SK-N-SH treated with all-trans-retinoic acid at 6 μM for 48 hours (cell line): ENCODE data around the gene PFDN2.

Experiments
- ATAC-seq: fragments of 200-7000 bp; cut with Tn5 transposase; 3 replicates; pipeline ENCODE4 v1.9.1; 2020; ENCODE audit warnings: mild to moderate bottlenecking, moderate library complexity
- ARNTL ChIP-seq: fragments of 450-650 bp; formaldehyde crosslinking; IDR thresholded peaks from 2 replicates; pipeline ENCODE4 v1.5.0; 2020; ENCODE audit warnings: low read depth, mild to moderate bottlenecking, moderate library complexity, borderline replicate concordance
- BACH2 ChIP-seq: fragments of 250-450 bp; sonication (Bioruptor Pico); IDR thresholded peaks from 2 replicates; pipeline ENCODE4 v1.9.0; 2021; ENCODE audit warnings: mild to moderate bottlenecking, borderline replicate concordance
- CREB5 ChIP-seq: fragments of 250-450 bp; sonication (Bioruptor Pico); IDR thresholded peaks from 2 replicates; pipeline ENCODE4 v1.5.1; 2020; ENCODE audit warnings: low read depth, mild to moderate bottlenecking, moderate library complexity
- CSDC2 ChIP-seq: fragments of 250-450 bp; sonication (Bioruptor Pico); IDR thresholded peaks from 2 replicates; pipeline ENCODE4 v1.5.0; 2020; ENCODE audit warnings: mild to moderate bottlenecking, moderate library complexity
- ESRRG ChIP-seq: fragments of 250-450 bp; sonication (Bioruptor Pico); IDR thresholded peaks from 2 replicates; pipeline ENCODE4 v1.6.1; 2021; ENCODE audit warnings: mild to moderate bottlenecking
- GLIS3 ChIP-seq: fragments of 250-450 bp; sonication (Bioruptor Pico); IDR thresholded peaks from 2 replicates; pipeline ENCODE4 v1.5.0; 2020; ENCODE audit warnings: mild to moderate bottlenecking, moderate library complexity
- OSR1 ChIP-seq: fragments of 250-450 bp; sonication (Bioruptor Pico); IDR thresholded peaks from 2 replicates; pipeline ENCODE4 v1.8.0; 2022; ENCODE audit warnings: moderate library complexity, mild to moderate bottlenecking, inconsistent platforms
- PATZ1 ChIP-seq: fragments of 250-450 bp; sonication (Bioruptor Pico); IDR thresholded peaks from 2 replicates; pipeline ENCODE4 v1.8.0; 2020; ENCODE audit warnings: mild to moderate bottlenecking, moderate library complexity, borderline replicate concordance
- POU6F1 ChIP-seq: fragments of 250-450 bp; sonication (Bioruptor Pico); IDR thresholded peaks from 2 replicates; pipeline ENCODE4 v1.8.0; 2021; ENCODE audit warnings: low read depth, mild to moderate bottlenecking, moderate library complexity, borderline replicate concordance
- PPARA ChIP-seq: fragments of 250-450 bp; sonication (Bioruptor Pico); IDR thresholded peaks from 2 replicates; pipeline ENCODE4 v1.5.0; 2020; ENCODE audit warnings: mild to moderate bottlenecking, borderline replicate concordance
- TCF4 ChIP-seq: fragments of 250-450 bp; sonication (Bioruptor Pico); IDR thresholded peaks from 2 replicates; pipeline ENCODE4 v1.8.0; 2021; ENCODE audit warnings: mild to moderate bottlenecking, moderate library complexity, borderline replicate concordance
- TOX ChIP-seq: fragments of 250-450 bp; sonication (Bioruptor Pico); IDR thresholded peaks from 2 replicates; pipeline ENCODE4 v1.8.0; 2021; ENCODE audit warnings: mild to moderate bottlenecking, moderate library complexity, borderline replicate concordance
- ZC3H10 ChIP-seq: fragments of 250-450 bp; sonication (Bioruptor Pico); IDR thresholded peaks from 2 replicates; pipeline ENCODE4 v1.5.1; 2021; ENCODE audit warnings: mild to moderate bottlenecking, moderate library complexity
- ZFP3 ChIP-seq: fragments of 250-450 bp; sonication (Bioruptor Pico); IDR thresholded peaks from 2 replicates; pipeline ENCODE4 v1.5.0; 2020; ENCODE audit warnings: mild to moderate bottlenecking, moderate library complexity
- ZNF70 ChIP-seq: fragments of 450-650 bp; formaldehyde crosslinking; IDR thresholded peaks from 2 replicates; pipeline ENCODE4 v1.5.0; 2020; ENCODE audit warnings: mild to moderate bottlenecking, moderate library complexity
- TF ChIP-seq, protein P1 (sequence below): fragments of 250-450 bp; sonication (Bioruptor Pico); IDR thresholded peaks from 2 replicates; pipeline ENCODE4 v1.5.1; 2021; ENCODE audit warnings: mild to moderate bottlenecking, moderate library complexity

The PFDN2 gene, protein sequence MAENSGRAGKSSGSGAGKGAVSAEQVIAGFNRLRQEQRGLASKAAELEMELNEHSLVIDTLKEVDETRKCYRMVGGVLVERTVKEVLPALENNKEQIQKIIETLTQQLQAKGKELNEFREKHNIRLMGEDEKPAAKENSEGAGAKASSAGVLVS

DNA sequence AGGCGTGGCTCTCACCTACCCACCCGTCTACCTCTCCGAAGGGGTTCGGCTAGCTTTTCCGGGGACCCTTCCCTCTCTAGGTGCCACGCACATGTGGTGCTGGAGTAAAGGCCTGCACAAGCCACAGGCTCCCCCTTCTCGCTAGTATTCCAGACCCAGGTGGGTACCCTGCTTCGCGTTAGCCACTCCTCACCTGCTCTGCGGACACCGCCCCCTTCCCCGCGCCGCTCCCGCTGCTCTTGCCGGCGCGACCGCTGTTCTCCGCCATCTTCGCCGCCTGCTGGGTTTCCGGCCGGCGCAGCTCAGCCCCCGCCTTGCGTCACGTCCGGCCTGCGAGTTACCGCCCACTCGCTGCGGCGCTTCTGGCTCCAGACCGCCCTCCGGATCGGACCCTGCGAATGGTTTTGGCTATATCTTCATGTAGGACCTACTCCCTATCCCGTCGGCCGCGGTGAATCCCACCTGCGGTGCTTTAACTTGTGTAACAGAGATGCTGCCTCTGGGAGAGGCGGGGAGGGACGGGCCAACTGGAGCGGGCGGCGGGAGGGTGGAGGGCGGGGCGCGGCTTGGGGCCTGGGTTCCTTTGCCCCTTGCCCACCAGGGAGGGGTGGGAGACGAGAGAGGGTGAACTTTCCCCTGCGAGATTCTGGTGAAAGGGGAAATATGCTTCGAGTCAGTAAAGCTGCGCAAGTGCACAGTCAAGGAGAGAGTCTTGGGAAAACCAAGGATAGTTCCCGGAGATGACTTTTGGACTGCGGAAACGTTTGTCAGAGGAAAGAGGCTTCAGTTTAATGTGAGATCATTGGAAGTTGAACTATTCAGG is at the start of gene PFDN2, which contains the start of gene NIT1:
TSS of gene PFDN2 (minus strand) at position 279 of the 823 bp plus-strand sequence. CDS start at position 268, 11 bp downstream.
TSS of gene NIT1 (plus strand) at position 347 of the 823 bp plus-strand sequence. CDS start at position 419, 72 bp downstream.
- ATAC-seq = peak; percentile 90
- no peak for TF ChIP-seq ZNF70 (CRISPR knock-in tag)
- peak; percentile 36; the same call in 1 of the 2 replicates for TF ChIP-seq POU6F1 (CRISPR knock-in tag)
- TF ChIP-seq TOX (CRISPR knock-in tag) = no peak
- no peak for TF ChIP-seq ZC3H10 (CRISPR knock-in tag)
- TF ChIP-seq CREB5 = no peak

DNA sequence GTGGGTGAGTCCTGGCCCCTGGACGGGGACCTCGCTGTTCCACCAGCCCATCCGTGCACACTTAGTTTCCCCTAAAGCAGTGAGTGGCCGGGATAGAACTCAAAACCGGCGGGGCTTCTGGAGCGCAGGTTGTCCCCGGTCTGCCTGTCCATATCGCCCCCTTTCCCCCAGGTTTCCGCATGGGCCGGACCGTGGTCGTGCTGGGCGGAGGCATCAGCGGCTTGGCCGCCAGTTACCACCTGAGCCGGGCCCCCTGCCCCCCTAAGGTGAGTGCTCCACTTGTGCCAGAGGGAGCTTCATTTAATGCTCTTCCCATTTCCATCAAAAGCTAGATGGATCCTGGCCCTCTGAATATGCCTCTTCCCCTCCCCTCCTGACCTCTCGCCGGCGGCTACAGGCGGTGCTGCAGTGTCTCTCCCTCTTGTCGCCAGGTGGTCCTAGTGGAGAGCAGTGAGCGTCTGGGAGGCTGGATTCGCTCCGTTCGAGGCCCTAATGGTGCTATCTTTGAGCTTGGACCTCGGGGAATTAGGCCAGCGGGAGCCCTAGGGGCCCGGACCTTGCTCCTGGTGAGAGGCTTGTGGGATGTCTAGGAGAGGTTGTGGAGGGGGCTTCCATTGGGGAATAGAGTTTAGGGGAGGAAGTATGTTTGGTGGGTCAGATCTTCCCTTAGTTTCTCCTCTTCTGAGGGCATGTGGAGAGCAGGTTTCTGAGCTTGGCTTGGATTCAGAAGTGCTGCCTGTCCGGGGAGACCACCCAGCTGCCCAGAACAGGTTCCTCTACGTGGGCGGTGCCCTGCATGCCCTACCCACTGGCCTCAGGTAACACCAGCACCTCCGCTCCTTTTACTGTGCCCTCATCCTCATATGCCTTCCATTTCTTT is 49.1 kb upstream of the PFDN2 start:
- ATAC-seq = peak; percentile 33
- TF ChIP-seq, protein P1, sequence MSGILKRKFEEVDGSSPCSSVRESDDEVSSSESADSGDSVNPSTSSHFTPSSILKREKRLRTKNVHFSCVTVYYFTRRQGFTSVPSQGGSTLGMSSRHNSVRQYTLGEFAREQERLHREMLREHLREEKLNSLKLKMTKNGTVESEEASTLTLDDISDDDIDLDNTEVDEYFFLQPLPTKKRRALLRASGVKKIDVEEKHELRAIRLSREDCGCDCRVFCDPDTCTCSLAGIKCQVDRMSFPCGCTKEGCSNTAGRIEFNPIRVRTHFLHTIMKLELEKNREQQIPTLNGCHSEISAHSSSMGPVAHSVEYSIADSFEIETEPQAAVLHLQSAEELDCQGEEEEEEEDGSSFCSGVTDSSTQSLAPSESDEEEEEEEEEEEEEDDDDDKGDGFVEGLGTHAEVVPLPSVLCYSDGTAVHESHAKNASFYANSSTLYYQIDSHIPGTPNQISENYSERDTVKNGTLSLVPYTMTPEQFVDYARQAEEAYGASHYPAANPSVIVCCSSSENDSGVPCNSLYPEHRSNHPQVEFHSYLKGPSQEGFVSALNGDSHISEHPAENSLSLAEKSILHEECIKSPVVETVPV (CRISPR knock-in tag) = no peak
- TF ChIP-seq PPARA (CRISPR knock-in tag) (no peak), ZC3H10 (CRISPR knock-in tag) (no peak), ARNTL (CRISPR knock-in tag) (no peak), POU6F1 (CRISPR knock-in tag) (no peak), TCF4 (CRISPR knock-in tag) (no peak), CREB5 (no peak), OSR1 (CRISPR knock-in tag) (no peak), BACH2 (CRISPR knock-in tag) (no peak), PATZ1 (CRISPR knock-in tag) (no peak), GLIS3 (CRISPR knock-in tag) (no peak), ZFP3 (CRISPR knock-in tag) (no peak), ESRRG (no peak), CSDC2 (CRISPR knock-in tag) (no peak)
